GM12878 (cell line): ENCODE results near the gene PHYKPL. TPM values are rescaled to one million over a fixed set of nuclear protein-coding genes. Genes with fewer than 3 reads are reported as not detected.
A peak's percentile ranks its signal among the peaks of the same experiment; 100 is the strongest.

ENCODE experiments used
- ATAC-seq: fragments of 200-7000 bp; cut with Tn5 transposase; 3 replicates; pipeline ENCODE4 v1.9.1; 2020; ENCODE audit warnings: mild to moderate bottlenecking, moderate library complexity
- BruUV-seq: library from RNA; stranded (reverse); fragments of 400-500 nt; replicated peaks from 2 replicates; lab custom pipeline; 2021; lab: Mats Ljungman, UMichigan
- CTCF ChIA-PET: fragments of 300-600 bp; sonication (Branson Sonifier 250); formaldehyde crosslinking; extraction: SDS; loops from one replicate; lab custom pipeline; 2021; ENCODE audit warnings: inconsistent platforms; lab: Yijun Ruan, JAX
- POLR2A ChIA-PET: fragments of 350-600 bp; formaldehyde crosslinking; extraction: SDS; loops from one replicate; lab custom pipeline; 2021; ENCODE audit warnings: inconsistent platforms; lab: Charles Lee
- RAD21 ChIA-PET: fragments of 300-600 bp; sonication (Branson Sonifier 250); formaldehyde crosslinking; loops from one replicate; lab custom pipeline; 2023; ENCODE audit warnings: antibody characterized with exemption; ENCODE audit not compliant: unreplicated experiment; lab: Charles Lee
- SMC1A ChIA-PET: fragments of 300-600 bp; sonication (Branson Sonifier 250); formaldehyde crosslinking; loops from one replicate; lab custom pipeline; 2023; ENCODE audit not compliant: unreplicated experiment, uncharacterized antibody; lab: Charles Lee
- DNase-seq: peaks from one replicate; pipeline ENCODE4 v3.0.0-alpha.2; 2011; ENCODE audit warnings: low read depth, low spot score
- FAIRE-seq: peaks from 3 replicates; lab custom pipeline; 2011; peaks lifted over from hg19 to GRCh38; lab: Jason Lieb, UNC
- H2AFZ ChIP-seq: 2 replicates; pipeline ENCODE4 v1.6.0; 2011; ENCODE audit warnings: low read depth, low read length, control low read depth; ENCODE audit not compliant: control insufficient read depth
- H3K27ac ChIP-seq: 2 replicates; pipeline ENCODE4 v1.5.1; 2011; ENCODE audit warnings: control low read depth; ENCODE audit not compliant: control insufficient read depth, insufficient read depth
- H3K27me3 ChIP-seq, 2 experiments: replicated peaks in 1 of 2; 2 replicates each; pipeline versions ENCODE4 v1.6.0 to v1.6.1; 2011; ENCODE audit warnings: low read length in 1 of 2; ENCODE audit not compliant: control insufficient read depth in 2 of 2, insufficient read depth in 2 of 2
- H3K36me3 ChIP-seq, 2 experiments: 2 replicates each; pipeline ENCODE4 v1.5.1; 2011; ENCODE audit warnings: low read length in 1 of 2; ENCODE audit not compliant: control insufficient read depth in 2 of 2, insufficient read depth in 2 of 2
- H3K4me1 ChIP-seq: 2 replicates; pipeline ENCODE4 v1.6.1; 2011; ENCODE audit warnings: mild to moderate bottlenecking, low read length, moderate library complexity, mixed read lengths; ENCODE audit not compliant: control insufficient read depth, insufficient read depth
- H3K4me2 ChIP-seq: 2 replicates; pipeline ENCODE4 v1.6.0; 2011; ENCODE audit warnings: control low read depth; ENCODE audit not compliant: control insufficient read depth, insufficient read depth
- H3K4me3 ChIP-seq: fragments of 200-600 bp; sonication (generic); 2 replicates; pipeline ENCODE4 v1.5.1; 2016
- H3K79me2 ChIP-seq: 2 replicates; pipeline ENCODE4 v1.6.0; 2011; ENCODE audit warnings: low read length; ENCODE audit not compliant: control insufficient read depth, insufficient read depth
- H3K9ac ChIP-seq: 2 replicates; pipeline ENCODE4 v1.8.0; 2011; ENCODE audit warnings: low read length, control low read depth, mixed read lengths; ENCODE audit not compliant: control insufficient read depth, insufficient read depth
- H3K9me3 ChIP-seq: replicated peaks from 3 replicates; pipeline ENCODE4 v1.5.1; 2011; ENCODE audit warnings: mild to moderate bottlenecking, low read length; ENCODE audit not compliant: control insufficient read depth, insufficient read depth
- H4K20me1 ChIP-seq: 2 replicates; pipeline ENCODE4 v1.6.0; 2011; ENCODE audit not compliant: control insufficient read depth, insufficient read depth
- BACH1 ChIP-seq: fragments of 450-650 bp; IDR thresholded peaks from 2 replicates; pipeline ENCODE4 v1.6.1; 2017; ENCODE audit warnings: mild to moderate bottlenecking, borderline replicate concordance
- CHD2 ChIP-seq: IDR thresholded peaks from 2 replicates; pipeline ENCODE4 v1.6.1; 2011; ENCODE audit warnings: low read depth, low read length, improper control_type of control experiment, borderline replicate concordance
- FOXK2 ChIP-seq: fragments of 450-650 bp; IDR thresholded peaks from 2 replicates; pipeline ENCODE4 v1.6.1; 2017; ENCODE audit warnings: mild to moderate bottlenecking, moderate library complexity
- IRF4 ChIP-seq: IDR thresholded peaks from 2 replicates; pipeline ENCODE4 v1.6.1; 2011; ENCODE audit warnings: low read depth, low read length
- PAX5 ChIP-seq: IDR thresholded peaks from 2 replicates; pipeline ENCODE4 v1.6.1; 2011; ENCODE audit warnings: low read depth, low read length, borderline replicate concordance
- POLR2A ChIP-seq: IDR thresholded peaks from 2 replicates; pipeline ENCODE4 v1.6.1; 2011; ENCODE audit warnings: low read depth, mild to moderate bottlenecking, low read length
- POLR2AphosphoS5 ChIP-seq: IDR thresholded peaks from 2 replicates; pipeline ENCODE4 v1.6.1; 2011; ENCODE audit warnings: mild to moderate bottlenecking, low read length, inconsistent platforms
- SMAD5 ChIP-seq: IDR thresholded peaks from 2 replicates; pipeline ENCODE4 v1.6.1; 2016; ENCODE audit warnings: antibody characterized with exemption, low read depth
- STAT3 ChIP-seq: IDR thresholded peaks from 2 replicates; pipeline ENCODE4 v1.6.1; 2011; ENCODE audit warnings: low read depth, low read length, improper control_type of control experiment
- TCF3 ChIP-seq: IDR thresholded peaks from 2 replicates; pipeline ENCODE4 v1.6.1; 2012; ENCODE audit warnings: low read depth, mild to moderate bottlenecking, low read length, borderline replicate concordance; ENCODE audit not compliant: insufficient read depth
- ZNF274 ChIP-seq: IDR thresholded peaks from one replicate; pipeline ENCODE4 v1.8.0; 2011; ENCODE audit not compliant: insufficient read length, insufficient read depth
- ZNF384 ChIP-seq: IDR thresholded peaks from 2 replicates; pipeline ENCODE4 v1.6.1; 2012; ENCODE audit warnings: low read depth, mild to moderate bottlenecking, low read length, improper control_type of control experiment, borderline replicate concordance
- WGBS: methylation state at CpG from one replicate; pipeline ENCODE4 v1.1.6; 2016; ENCODE audit warnings: low lambda C conversion rate; ENCODE audit not compliant: insufficient replicate concordance, insufficient coverage; ENCODE audit errors: missing lambda C conversion rate; 5-methylcytosine and 5-hydroxymethylcytosine counted together
- in situ Hi-C: fragments of 300-500 bp; cut with MboI; formaldehyde crosslinking; loops from 9 replicates; pipeline ENCODE4 v1.14.3; 2018; ENCODE audit warnings: mixed read lengths
- intact Hi-C: fragments of 100-400 bp; cut with micrococcal nuclease; formaldehyde crosslinking; loops from one replicate; pipeline ENCODE4 v1.14.2; 2022; ENCODE audit not compliant: unreplicated experiment
- polyA plus RNA-seq, 11 experiments: library from polyadenylated mRNA; depleted of rRNA in 4 of 11; unstranded in 6 of 11; stranded (reverse) in 5 of 11; fragments of >200 nt; fragmentation: Nextera tagmentation in 4 of 11; fragmentation: Illumina TruSeq in 1 of 11; extraction: Ambion mirVana in 4 of 11; extraction: Trizol in 1 of 11; gene quantifications; 1 replicate in 1 of 11; 2 replicates in 10 of 11; pipeline versions ENCODE4 v1.2.1 to v1.2.3, GENCODE V29; 2011 to 2016; ENCODE audit warnings: inconsistent platforms in 2 of 11, missing spikeins in 2 of 11, low read depth in 1 of 11
- total RNA-seq, 4 experiments: library from RNA; depleted of rRNA in 3 of 4; stranded (reverse); fragments of >200 nt in 3 of 4; fragmentation: Illumina TruSeq in 1 of 4; extraction: Trizol in 1 of 4; gene quantifications; 2 replicates each; pipeline versions ENCODE4 v1.2.1 to v1.2.3, GENCODE V29; 2013 to 2021
- TF ChIP-seq, protein P1 (sequence below): fragments of 450-650 bp; IDR thresholded peaks from 2 replicates; pipeline ENCODE4 v1.6.1; 2017; ENCODE audit warnings: borderline replicate concordance

PHYKPL gene
- total and polyA plus RNA-seq, 10 of the 15 experiments (the other 5 are each of a cell fraction or from before 2014, with no cell fraction given) = 4.5 to 53.9 (median 25.6) TPM

DNA sequence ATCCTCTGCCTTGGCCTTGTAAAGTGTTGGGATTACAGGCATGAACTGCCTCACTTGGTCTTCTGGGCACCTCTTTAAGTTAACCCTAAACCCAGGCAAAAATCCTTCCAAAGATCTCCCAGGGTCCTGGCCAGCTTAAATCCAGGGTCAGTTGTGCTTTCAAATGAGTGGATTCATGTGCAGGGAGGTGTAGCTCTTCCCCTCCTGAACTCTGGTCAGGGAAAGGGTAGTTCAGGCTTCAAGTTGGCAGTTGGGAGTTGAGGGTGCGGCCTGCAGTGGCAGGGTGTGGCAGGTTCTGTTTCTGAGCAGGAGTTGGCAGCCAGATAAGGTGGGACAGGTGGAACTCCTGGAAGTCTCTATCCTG, 24.7 kb downstream of the PHYKPL start:
- RAD21 ChIA-PET = no interaction called here
- H3K9ac ChIP-seq = peak overlapping the region; percentile 26; the same call in 1 of the 2 replicates
- 100% methylated on average over 1 of the region's 1 CpG for WGBS
- no peaks in the 10 kb centered on the region for H3K27me3 ChIP-seq
- no TSS peak for BruUV-seq
- no peak for DNase-seq
- no peaks in the 10 kb centered on the region for H3K9me3 ChIP-seq
- in situ Hi-C loops = no loop called here
- intact Hi-C loops = no loop called here
- POLR2A ChIA-PET = interaction anchor here (0.6 to 1.9 kb wide), 2 partner anchors 23 to 1009 kb away, joined by 3 to 4 read pairs; no protein-coding TSS in a partner anchor
- SMC1A ChIA-PET = interaction anchor here (1.0 to 2.1 kb wide), 2 partner anchors 8 to 23 kb away, joined by 5 to 6 read pairs; no protein-coding TSS in a partner anchor
- 0 out of 2 replicates have a peak, but pooled peaks have one; percentile 44 for TF ChIP-seq SMAD5
- no peak for TF ChIP-seq BACH1
- peak; percentile 64 for TF ChIP-seq POLR2A
- TF ChIP-seq, protein P1, sequence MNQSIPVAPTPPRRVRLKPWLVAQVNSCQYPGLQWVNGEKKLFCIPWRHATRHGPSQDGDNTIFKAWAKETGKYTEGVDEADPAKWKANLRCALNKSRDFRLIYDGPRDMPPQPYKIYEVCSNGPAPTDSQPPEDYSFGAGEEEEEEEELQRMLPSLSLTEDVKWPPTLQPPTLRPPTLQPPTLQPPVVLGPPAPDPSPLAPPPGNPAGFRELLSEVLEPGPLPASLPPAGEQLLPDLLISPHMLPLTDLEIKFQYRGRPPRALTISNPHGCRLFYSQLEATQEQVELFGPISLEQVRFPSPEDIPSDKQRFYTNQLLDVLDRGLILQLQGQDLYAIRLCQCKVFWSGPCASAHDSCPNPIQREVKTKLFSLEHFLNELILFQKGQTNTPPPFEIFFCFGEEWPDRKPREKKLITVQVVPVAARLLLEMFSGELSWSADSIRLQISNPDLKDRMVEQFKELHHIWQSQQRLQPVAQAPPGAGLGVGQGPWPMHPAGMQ = no peak
- no peak for TF ChIP-seq PAX5
- no peak for TF ChIP-seq FOXK2
- TF ChIP-seq ZNF384 = no peak
- TF ChIP-seq POLR2AphosphoS5 = peak; percentile 56; the same call in 1 of the 2 replicates
- no peak for TF ChIP-seq ZNF274
- TF ChIP-seq TCF3 = no peak
- TF ChIP-seq CHD2 = no peak
- TF ChIP-seq IRF4 = no peak
- no peak for TF ChIP-seq STAT3
- TF ChIP-seq, all 136 proteins: peak for 3
- Histone ChIP-seq H3K79me2 (peaks cover 62% of the 10 kb centered on the region), H3K4me1 (peaks cover 15% of the 10 kb centered on the region), H3K36me3 (peaks cover 47 to 52% of the 10 kb centered on the region in 2 experiments), H3K27ac (no peak overlapping the region), H2AFZ (no peak overlapping the region), H3K4me3 (peak overlapping the region; percentile 37; the same call in 1 of the 2 replicates), H4K20me1 (peaks cover 24% of the 10 kb centered on the region), H3K4me2 (peak overlapping the region; percentile 66)
- ATAC-seq (no peak), FAIRE-seq (no peak)
- CTCF ChIA-PET = interaction anchor here (1.4 to 2.8 kb wide), 2 partner anchors 8 to 27 kb away, joined by 5 to 12 read pairs; no protein-coding TSS in a partner anchor
